HG03196 (cell line): ENCODE data around the gene TCF20.

Experiments used
- ATAC-seq: cut with Tn5 transposase; IDR thresholded peaks from one replicate; pipeline ENCODE4 v1.9.1; 2021; ENCODE audit not compliant: unreplicated experiment

TCF20 gene

GRCh38 chr22:42262964-42263363 is 7.5 kb downstream of the TCF20 start:
- ATAC-seq, result no peak

GRCh38 chr22:42261296-42261695 is 9.2 kb downstream of the TCF20 start:
- ATAC-seq, result no peak

GRCh38 chr22:42258126-42258525 is 12.3 kb downstream of the TCF20 start:
- ATAC-seq, result no peak

- ATAC-seq, result no peak
Measured at GRCh38 chr22:42257386-42257785, 13.1 kb downstream of the TCF20 start.

DNA sequence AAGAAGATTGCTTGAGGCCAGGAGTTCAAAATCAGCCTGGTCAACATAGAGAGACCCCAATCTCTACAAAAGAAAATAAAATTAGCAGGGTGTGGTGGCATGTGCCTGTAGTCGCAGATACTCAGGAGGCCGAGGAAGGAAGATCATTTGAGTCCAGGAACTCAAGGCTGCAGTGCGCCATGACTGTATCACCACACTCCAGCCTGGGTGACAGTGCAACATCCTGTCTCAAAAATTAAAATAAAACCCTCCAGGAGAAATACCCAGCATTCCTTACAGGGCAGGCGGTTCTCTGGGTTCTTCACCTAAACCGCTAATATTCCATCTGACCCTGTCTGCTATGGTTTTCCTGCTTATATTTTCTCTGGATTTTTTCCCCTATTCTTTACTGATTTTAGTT is 13.5 kb downstream of the TCF20 start:
- no peak for ATAC-seq

DNA sequence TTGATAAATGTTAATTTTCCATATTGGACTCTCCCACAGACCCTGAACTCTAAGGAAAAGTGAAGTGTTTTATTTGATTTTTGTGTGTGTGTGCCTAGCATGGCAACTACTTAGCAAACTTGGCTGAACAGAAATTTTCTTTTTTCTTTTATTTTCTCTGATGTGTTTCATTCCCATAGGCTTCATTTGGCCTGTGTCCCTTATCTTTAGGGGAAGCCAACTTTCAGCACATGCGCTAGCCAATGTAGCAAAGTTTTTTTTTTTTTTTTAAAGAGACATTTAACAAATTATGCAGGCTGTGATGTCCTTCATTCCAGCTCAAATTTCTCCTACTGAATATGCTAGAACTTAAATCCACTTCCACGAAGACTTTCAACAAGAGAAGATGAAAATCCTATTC is 14.2 kb downstream of the TCF20 start:
- no peak for ATAC-seq

GRCh38 chr22:42249831-42250230 is 20.6 kb downstream of the TCF20 start:
- ATAC-seq, result no peak

DNA sequence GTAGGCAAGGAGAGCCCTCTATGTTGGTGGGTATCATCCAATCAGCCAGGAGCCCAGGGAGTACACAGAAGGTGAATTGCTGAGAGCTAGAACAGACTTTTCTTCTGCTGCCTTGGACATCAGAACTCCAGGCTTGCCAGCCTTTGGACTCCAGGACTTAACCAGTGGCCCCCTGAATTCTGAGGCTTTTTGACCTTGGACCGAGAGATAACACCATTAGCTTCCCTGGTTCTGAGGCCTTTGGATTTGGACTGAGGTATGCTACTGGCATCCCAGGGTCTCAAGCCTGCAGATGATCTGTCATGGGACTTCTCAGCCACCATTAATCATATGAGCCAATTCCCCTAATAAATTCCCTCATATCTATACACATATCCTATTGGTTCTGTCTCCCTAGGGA is 21.5 kb downstream of the TCF20 start:
- no peak for ATAC-seq

DNA sequence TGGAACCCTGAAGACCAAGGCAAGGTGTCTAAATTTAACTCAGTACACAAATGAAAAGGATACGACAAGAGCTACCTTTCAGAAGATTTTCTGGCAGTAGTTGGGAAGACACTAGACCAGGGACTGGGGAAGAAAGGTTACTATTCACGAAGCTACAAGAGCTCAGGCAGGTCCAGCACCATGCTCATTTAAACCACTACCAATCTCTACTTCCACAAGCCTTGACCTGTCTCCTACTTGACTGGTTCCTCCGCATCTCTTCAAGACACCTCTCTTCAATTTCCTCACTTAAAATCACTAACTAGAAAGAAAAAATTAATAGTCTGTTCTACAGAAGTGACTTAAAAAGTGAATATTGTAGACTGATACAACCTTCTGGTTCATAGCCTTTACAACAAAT is 22.9 kb downstream of the TCF20 start:
- no peak for ATAC-seq

DNA sequence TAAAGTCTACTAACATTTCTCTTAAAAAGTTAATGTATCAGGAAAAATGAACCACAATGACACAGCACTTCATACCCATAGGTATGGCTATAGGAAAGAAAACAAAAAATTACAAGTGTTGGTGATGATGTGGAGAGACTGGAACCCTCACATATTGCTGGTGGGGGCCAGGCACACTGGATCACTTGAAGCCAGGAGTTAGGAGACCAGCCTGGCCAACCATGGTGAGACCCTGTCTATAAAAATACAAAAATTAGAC is 26.7 kb downstream of the TCF20 start:
- no peak for ATAC-seq

GRCh38 chr22:42236848-42237247 is 33.6 kb downstream of the TCF20 start:
- no peak for ATAC-seq

GRCh38 chr22:42236268-42236667 is 34.2 kb downstream of the TCF20 start:
- ATAC-seq, result no peak

DNA sequence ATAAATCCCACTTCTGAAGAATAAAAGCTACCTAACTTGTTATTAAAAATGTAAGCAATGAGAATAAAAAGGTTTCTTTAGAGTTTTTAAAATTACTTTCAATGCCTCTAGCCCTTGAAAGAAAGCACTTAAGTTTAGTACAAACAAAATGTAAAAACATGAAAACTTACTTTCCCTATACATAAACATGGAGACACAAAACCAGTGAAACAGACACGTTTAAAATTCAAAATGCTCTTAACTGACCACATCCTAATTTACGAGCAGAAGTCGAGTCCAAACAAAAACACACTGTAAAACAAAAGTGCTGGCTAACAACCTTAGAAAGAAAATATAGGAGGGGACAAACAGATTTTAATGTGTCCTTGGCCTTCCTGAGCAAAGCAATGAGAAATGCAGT is 36.6 kb downstream of the TCF20 start:
- ATAC-seq, result no peak

DNA sequence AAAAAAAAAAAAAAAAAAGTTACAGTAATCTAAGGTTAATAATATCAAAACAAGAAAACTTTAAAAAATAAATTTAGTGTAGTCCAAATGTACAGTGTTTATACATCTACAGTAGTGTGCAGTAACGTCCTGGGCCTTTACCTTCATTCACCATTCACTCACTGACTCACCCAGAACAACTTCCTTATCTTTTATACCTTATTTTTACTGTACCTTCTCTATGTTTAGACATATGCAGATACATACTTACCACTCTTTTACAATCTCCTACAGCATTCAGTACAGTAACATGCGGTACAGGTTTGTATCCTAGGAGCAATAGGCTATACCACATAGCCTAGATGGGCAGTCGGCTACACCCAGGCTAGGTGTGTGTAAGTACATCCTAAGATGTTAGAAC is 38.5 kb downstream of the TCF20 start:
- ATAC-seq, result no peak

- no peak for ATAC-seq
Measured at GRCh38 chr22:42229455-42230149, 40.9 kb downstream of the TCF20 start.

- ATAC-seq, result no peak
Measured at GRCh38 chr22:42228483-42228882, 42.0 kb downstream of the TCF20 start.

- no peak for ATAC-seq
Measured at GRCh38 chr22:42227435-42227834, 43.0 kb downstream of the TCF20 start.

GRCh38 chr22:42225841-42226240 is 44.6 kb downstream of the TCF20 start:
- ATAC-seq, result no peak

DNA sequence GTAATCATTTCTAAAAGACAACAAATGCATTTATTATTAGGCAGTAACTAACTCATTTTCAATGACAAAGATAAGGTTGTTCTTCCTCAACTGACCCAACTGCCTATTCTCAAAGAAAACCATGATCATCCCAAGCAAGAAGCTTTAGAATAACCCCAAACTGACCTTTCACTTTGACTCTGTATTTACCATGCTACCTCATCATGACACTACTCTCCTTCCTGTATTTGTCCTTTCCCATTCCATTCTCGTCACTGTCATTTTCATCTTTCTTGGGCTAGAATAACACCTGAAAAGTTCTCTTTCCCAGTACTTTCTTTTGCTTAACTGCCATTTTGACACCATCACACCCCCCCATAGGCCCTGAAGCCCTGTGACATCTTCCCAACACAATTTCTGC is 48.3 kb downstream of the TCF20 start:
- ATAC-seq, result no peak
